Lower leg skin (tissue), 3 donors: ENCODE data around the gene TRIM71.

Experiments
- POLR2A ChIP-seq, 2 donors: fragments of 450-650 bp; IDR thresholded peaks; one replicate each; pipeline ENCODE4 v1.6.1; 2016 to 2017; ENCODE audit warnings: antibody characterized with exemption in 2 of 2, mild to moderate bottlenecking in 1 of 2, moderate library complexity in 1 of 2
- TF ChIP-seq, protein P1 (sequence below), 3 donors: fragments of 450-650 bp; IDR thresholded peaks; one replicate each; pipeline ENCODE4 v1.5.1; 2016; ENCODE audit warnings: antibody characterized with exemption in 3 of 3, mild to moderate bottlenecking in 3 of 3, moderate library complexity in 2 of 3

DNA sequence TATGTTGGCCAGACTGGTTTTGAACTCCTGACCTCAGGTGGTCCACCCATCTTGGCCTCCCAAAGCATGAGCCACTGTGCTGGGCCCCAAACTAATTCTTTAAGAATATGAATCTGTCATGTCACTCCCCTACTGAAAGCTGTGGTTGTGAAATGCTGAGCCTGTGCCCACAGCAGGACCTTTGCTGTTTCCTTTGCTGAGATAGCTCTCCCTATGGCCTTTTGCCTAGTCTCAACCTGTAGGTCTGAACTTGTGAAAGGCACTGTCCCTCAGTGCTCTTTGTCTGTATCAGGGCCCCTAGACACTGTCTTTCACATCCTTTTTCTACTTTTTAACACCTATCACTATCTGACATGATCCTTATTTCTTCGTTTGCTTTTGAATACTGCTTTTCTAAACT, 70.9 kb downstream of the TRIM71 start:
- TF ChIP-seq, protein P1, sequence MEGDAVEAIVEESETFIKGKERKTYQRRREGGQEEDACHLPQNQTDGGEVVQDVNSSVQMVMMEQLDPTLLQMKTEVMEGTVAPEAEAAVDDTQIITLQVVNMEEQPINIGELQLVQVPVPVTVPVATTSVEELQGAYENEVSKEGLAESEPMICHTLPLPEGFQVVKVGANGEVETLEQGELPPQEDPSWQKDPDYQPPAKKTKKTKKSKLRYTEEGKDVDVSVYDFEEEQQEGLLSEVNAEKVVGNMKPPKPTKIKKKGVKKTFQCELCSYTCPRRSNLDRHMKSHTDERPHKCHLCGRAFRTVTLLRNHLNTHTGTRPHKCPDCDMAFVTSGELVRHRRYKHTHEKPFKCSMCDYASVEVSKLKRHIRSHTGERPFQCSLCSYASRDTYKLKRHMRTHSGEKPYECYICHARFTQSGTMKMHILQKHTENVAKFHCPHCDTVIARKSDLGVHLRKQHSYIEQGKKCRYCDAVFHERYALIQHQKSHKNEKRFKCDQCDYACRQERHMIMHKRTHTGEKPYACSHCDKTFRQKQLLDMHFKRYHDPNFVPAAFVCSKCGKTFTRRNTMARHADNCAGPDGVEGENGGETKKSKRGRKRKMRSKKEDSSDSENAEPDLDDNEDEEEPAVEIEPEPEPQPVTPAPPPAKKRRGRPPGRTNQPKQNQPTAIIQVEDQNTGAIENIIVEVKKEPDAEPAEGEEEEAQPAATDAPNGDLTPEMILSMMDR (IDR thresholded peaks at IDR 0.05), result no peak
- TF ChIP-seq POLR2A (IDR thresholded peaks at IDR 0.05), result no peak
